Measurements from ENCODE around the gene ADAR. TPM values are rescaled to one million over a fixed set of nuclear protein-coding genes. Genes with fewer than 3 reads are reported as not detected.
A peak's percentile ranks its signal among the peaks of the same experiment; 100 is the strongest.

The ADAR gene
- total RNA-seq, 1 donor from 2014 or later = 48.1 TPM

DNA sequence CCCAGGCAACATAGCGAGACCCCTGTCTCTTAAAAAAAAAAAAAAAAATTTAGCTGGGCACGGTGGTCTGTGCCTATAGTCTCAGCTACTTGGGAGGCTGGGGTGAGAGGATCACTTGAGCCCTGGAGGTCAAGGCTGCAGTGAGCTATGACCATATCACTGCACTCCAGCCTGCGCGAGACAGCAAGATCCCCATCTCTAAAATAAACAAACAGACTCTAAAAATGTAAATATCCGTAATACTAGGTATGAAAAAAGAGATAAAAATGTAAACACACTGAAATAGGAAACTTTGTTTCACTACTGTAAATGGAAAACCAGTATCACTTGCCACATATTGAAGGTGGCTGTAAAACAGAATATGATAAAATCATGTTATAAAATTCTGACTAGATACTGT lies 17.2 kb downstream of the ADAR start:
- DNase-seq (no peak), ATAC-seq (ENCODE audit: poor library complexity) (no peak)
- intact Hi-C loops (cut with DNase I) = no loop called here

DNA sequence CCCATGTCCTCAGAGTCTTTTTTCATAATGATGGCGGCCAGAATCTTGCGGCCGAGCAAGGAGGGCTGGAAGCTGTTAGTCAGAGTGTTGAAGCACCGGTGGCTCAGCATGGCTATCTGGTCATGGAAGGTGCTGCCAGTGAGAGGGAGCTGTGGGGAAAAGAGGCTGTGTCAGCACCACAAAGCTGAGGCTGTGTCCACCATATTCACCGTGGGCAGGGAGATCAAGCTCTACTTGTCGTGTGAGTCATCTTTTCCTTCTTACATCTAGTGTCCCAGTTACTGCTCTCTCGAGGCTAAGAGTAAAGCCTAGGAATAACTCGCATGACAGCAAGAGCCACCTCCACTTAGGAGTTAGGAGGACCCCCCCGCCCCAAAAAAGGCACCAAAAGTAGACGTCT lies 18.2 kb downstream of the ADAR start:
- no peak for ATAC-seq (ENCODE audit: poor library complexity)
- intact Hi-C loops (cut with DNase I) = no loop called here
- no peak for DNase-seq

DNA sequence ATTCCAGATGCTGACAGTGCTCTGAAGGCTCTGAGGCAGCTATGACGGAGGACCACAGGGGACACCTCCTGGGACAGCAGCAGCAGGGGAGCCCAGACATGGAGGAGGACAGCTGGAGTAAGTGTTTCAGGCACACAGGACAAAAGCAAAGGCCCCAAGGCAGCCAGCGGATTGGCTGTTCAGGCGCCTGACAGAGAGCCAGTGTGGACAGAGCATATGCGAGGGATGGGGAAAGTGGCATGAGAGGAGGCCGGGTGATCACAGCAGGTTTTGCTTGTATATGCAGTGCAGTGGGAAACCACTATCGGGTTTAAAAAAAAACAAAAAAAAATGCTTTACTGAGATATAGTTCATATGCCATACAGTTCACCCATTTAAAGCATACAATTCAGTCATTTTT lies 21.3 kb downstream of the ADAR start:
- intact Hi-C loops (cut with DNase I) = no loop called here

GRCh38 chr1:154586231-154586630 lies 21.8 kb downstream of the ADAR start:
- no peak for ATAC-seq (ENCODE audit: poor library complexity)
- DNase-seq = no peak
- intact Hi-C loops (cut with DNase I) = no loop called here

More for the DNA sequence above, 21.3 kb downstream of the ADAR start:
- ATAC-seq (ENCODE audit: poor library complexity) = no peak
- DNase-seq = no peak

- DNase-seq (no peak), ATAC-seq (ENCODE audit: poor library complexity) (no peak)
- intact Hi-C loops (cut with DNase I) = no loop called here
These were observed 23.6 kb downstream of the ADAR start for GRCh38 chr1:154584267-154584994.

- intact Hi-C loops (cut with DNase I) = no loop called here
- DNase-seq (no peak), ATAC-seq (ENCODE audit: poor library complexity) (no peak)
These were observed 24.2 kb downstream of the ADAR start for GRCh38 chr1:154583773-154584172.

GRCh38 chr1:154582885-154583284 lies 25.1 kb downstream of the ADAR start:
- intact Hi-C loops (cut with DNase I) = no loop called here
- ATAC-seq (ENCODE audit: poor library complexity) (no peak), DNase-seq (no peak)

- intact Hi-C loops (cut with DNase I) = no loop called here
- DNase-seq = no peak
- ATAC-seq (ENCODE audit: poor library complexity) = no peak
These were observed 26.2 kb downstream of the ADAR start for GRCh38 chr1:154581766-154582165.

GRCh38 chr1:154579374-154579773 lies 28.6 kb downstream of the ADAR start:
- intact Hi-C loops (cut with DNase I) = no loop called here
- ATAC-seq (ENCODE audit: poor library complexity) (no peak), DNase-seq (no peak)

DNA sequence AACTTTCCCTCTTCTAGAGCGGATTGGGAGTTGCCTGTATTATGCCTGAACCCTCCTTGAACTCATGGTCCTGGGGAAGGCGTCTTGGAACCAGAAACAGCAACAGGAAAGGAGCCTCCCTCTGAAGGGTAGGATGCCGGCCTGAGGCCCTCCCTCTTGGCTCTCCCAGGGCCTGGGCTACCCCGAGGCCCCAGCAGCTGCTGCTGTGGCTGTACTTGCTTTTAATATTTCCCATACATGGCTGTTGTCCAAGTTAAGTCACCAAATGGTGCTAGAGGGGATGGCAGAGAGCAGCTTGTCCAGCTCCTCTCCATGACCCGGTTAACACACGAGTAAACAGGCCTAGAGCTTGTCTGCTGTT lies 29.9 kb downstream of the ADAR start:
- DNase-seq = no peak
- intact Hi-C loops (cut with DNase I) = no loop called here
- ATAC-seq (ENCODE audit: poor library complexity) = peak; percentile 64

DNA sequence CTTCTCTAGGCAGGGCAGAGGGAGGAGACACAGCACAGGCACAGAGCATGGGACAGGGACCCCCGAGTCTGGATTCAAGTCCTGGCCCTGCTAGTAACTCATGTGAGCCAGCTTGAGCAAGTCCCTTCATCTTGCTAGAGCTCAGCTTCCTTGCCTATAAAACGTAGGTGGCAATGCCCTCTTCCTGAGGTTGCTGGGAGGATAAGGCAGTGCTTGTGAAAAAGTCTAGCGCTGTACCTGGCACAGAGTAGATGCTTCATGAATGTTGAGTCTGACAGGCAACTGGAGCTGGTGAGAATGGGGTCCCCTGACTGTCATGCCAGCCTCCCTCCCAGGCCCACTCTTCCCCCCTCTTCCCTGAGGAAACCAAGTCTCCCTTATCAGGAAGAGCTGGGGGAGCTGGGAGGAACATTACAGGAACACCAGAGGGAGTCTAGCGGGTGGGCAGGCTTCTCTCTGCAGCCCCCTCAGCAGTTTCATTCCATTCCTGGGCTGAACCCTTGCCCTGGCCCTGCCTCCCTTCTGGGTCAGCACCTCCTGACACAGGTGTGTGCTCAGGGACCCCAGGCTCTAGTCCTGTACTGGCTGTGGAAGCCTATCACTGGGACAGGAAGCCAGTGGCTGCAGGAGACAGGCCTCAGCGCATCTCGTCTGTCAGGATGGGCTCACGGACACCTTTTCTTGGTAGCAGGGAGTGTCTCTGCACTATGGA lies 30.5 kb downstream of the ADAR start:
- intact Hi-C loops (cut with DNase I) = no loop called here
- ATAC-seq (ENCODE audit: poor library complexity) = no peak

DNA sequence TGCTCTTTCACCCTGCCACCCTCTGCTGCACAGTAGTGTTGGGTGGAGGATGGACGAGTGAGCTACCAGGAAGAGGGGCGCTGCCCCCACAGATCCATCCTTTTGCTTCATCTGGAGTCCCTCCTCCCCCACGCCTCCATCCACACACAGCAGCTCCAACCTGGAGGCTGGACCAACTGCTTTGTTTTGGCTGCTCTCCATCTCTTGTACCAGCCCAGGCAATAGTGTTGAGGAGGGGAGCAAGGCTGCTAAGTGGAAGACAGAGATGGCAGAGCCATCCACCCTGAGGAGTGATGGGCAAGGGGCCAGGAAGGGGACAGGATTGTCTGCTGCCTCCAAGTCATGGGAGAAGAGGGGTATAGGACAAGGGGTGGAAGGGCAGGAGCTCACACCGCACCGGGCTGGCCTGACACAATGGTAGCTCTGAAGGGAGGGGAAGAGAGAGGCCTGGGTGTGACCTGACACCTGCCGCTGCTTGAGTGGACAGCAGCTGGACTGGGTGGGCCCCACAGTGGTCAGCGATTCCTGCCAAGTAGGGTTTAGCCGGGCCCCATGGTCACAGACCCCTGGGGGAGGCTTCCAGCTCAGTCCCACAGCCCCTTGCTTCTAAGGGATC lies 31.9 kb downstream of the ADAR start:
- no peak for DNase-seq
- intact Hi-C loops (cut with DNase I) = no loop called here
- ATAC-seq (ENCODE audit: poor library complexity) = no peak

More for the DNA sequence above, 30.5 kb downstream of the ADAR start:
- no peak for DNase-seq

- intact Hi-C loops (cut with DNase I) = no loop called here
- ATAC-seq (ENCODE audit: poor library complexity) (no peak), DNase-seq (no peak)
These were observed 32.6 kb downstream of the ADAR start for GRCh38 chr1:154575147-154575927.

DNA sequence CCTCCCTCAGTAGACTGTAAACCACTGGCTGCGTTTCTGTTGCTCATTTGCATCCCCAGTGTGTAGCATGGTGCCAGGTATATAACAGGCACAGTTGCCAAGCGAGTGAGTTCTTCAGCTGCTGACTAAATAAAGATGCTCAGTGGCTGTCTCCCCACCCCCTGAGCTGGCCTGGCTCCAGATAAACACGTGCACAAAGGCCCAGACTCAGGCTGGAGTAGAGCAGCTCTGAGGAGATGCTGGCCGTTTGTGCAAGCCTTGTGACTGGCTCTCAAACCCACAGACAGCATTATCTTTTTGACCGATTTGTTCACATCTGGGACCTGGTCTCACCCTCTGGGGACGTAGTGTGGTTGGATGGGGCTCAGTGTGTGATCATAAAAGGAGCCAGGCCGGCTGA lies 33.3 kb downstream of the ADAR start:
- DNase-seq (no peak), ATAC-seq (ENCODE audit: poor library complexity) (no peak)
- intact Hi-C loops (cut with DNase I) = no loop called here

GRCh38 chr1:154573168-154573510 lies 34.8 kb downstream of the ADAR start:
- no peak for DNase-seq
- intact Hi-C loops (cut with DNase I) = no loop called here
- ATAC-seq (ENCODE audit: poor library complexity) = no peak

GRCh38 chr1:154572468-154573167 lies 35.4 kb downstream of the ADAR start:
- ATAC-seq (ENCODE audit: poor library complexity) = no peak
- DNase-seq = no peak
- intact Hi-C loops (cut with DNase I) = no loop called here

DNA sequence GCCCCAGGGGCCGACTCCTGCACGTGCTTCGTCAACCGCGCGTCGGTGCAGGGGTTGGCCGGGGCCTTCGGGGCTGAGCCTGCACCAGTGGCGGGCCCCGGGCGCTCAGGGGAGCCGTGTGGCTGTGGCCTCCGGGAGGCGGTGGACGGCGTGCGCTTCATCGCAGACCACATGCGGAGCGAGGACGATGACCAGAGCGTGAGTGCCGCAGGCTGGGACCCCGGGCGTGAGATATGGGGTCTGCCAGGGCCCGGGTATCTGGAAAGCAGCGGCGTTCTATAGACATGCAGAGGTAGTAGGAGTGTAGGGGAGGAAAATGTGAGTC lies 36.1 kb downstream of the ADAR start:
- DNase-seq (no peak), ATAC-seq (ENCODE audit: poor library complexity) (no peak)
- intact Hi-C loops (cut with DNase I) = no loop called here

DNA sequence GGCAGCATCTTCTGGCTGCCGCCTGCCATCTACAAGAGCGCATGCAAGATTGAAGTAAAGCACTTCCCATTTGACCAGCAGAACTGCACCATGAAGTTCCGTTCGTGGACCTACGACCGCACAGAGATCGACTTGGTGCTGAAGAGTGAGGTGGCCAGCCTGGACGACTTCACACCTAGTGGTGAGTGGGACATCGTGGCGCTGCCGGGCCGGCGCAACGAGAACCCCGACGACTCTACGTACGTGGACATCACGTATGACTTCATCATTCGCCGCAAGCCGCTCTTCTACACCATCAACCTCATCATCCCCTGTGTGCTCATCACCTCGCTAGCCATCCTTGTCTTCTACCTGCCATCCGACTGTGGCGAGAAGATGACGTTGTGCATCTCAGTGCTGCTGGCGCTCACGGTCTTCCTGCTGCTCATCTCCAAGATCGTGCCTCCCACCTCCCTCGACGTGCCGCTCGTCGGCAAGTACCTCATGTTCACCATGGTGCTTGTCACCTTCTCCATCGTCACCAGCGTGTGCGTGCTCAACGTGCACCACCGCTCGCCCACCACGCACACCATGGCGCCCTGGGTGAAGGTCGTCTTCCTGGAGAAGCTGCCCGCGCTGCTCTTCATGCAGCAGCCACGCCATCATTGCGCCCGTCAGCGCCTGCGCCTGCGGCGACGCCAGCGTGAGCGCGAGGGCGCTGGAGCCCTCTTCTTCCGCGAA lies 36.6 kb downstream of the ADAR start:
- ATAC-seq (ENCODE audit: poor library complexity) = no peak
- no peak for DNase-seq
- intact Hi-C loops (cut with DNase I) = no loop called here

Measured in Right ventricle myocardium superior (tissue), 1 donor.